Measurements from ENCODE around the gene ELAVL3. TPM values are rescaled to one million over a fixed set of nuclear protein-coding genes. Genes with fewer than 3 reads are reported as not detected.
A peak's percentile ranks its signal among the peaks of the same experiment; 100 is the strongest.
"Not testable (repeated sequence)": the region's sequence is repeated elsewhere in the genome, so short reads cannot be mapped to it uniquely, and the experiment has no call there.

ELAVL3 gene
- total RNA-seq, 1 experiment from 2014 or later = 2.4 TPM

- DNase-seq (ENCODE audit: low spot score) = no peak
- in situ Hi-C loops (cut with HindIII; ENCODE audit: low sequenced_read_pairs) = no loop called here
These were observed 33.2 kb downstream of the ELAVL3 start for GRCh38 chr19:11447347-11448262.

GRCh38 chr19:11446652-11447301 is 34.1 kb downstream of the ELAVL3 start:
- in situ Hi-C loops (cut with HindIII; ENCODE audit: low sequenced_read_pairs) = no loop called here
- peak; percentile 61 for DNase-seq (ENCODE audit: low spot score)

GRCh38 chr19:11446271-11446651 is 34.6 kb downstream of the ELAVL3 start:
- in situ Hi-C loops (cut with HindIII; ENCODE audit: low sequenced_read_pairs) = no loop called here
- DNase-seq (ENCODE audit: low spot score) = no peak

GRCh38 chr19:11445141-11445540 is 35.7 kb downstream of the ELAVL3 start:
- in situ Hi-C loops (cut with HindIII; ENCODE audit: low sequenced_read_pairs) = no loop called here
- DNase-seq (ENCODE audit: low spot score) = no peak

GRCh38 chr19:11444059-11444458 is 36.8 kb downstream of the ELAVL3 start:
- peak; percentile 58 for DNase-seq (ENCODE audit: low spot score)
- in situ Hi-C loops (cut with HindIII; ENCODE audit: low sequenced_read_pairs) = no loop called here

- in situ Hi-C loops (cut with HindIII; ENCODE audit: low sequenced_read_pairs) = no loop called here
- DNase-seq (ENCODE audit: low spot score) = no peak
These were observed 42.9 kb downstream of the ELAVL3 start for GRCh38 chr19:11437955-11438354.

GRCh38 chr19:11435833-11436313 is 45.0 kb downstream of the ELAVL3 start:
- DNase-seq (ENCODE audit: low spot score) = no peak
- in situ Hi-C loops (cut with HindIII; ENCODE audit: low sequenced_read_pairs) = no loop called here

- in situ Hi-C loops (cut with HindIII; ENCODE audit: low sequenced_read_pairs) = no loop called here
- peak; percentile 100 for DNase-seq (ENCODE audit: low spot score)
These were observed 45.6 kb downstream of the ELAVL3 start, which contains the start of the genes ODAD3 and PRKCSH for GRCh38 chr19:11435057-11435832. TSS of gene ODAD3 (minus strand) at chr19:11435121. CDS start at chr19:11435016, 105 bp downstream. TSS of gene PRKCSH (plus strand) at chr19:11435635. CDS start at chr19:11436118, 483 bp downstream.

GRCh38 chr19:11434703-11435056 is 46.2 kb downstream of the ELAVL3 start:
- in situ Hi-C loops (cut with HindIII; ENCODE audit: low sequenced_read_pairs) = no loop called here
- no peak for DNase-seq (ENCODE audit: low spot score)

- in situ Hi-C loops (cut with HindIII; ENCODE audit: low sequenced_read_pairs) = not testable (repeated sequence)
These were observed 47.3 kb downstream of the ELAVL3 start for GRCh38 chr19:11433526-11433925.

GRCh38 chr19:11426656-11427055 is 54.2 kb downstream of the ELAVL3 start:
- DNase-seq (ENCODE audit: low spot score) = no peak
- in situ Hi-C loops (cut with HindIII; ENCODE audit: low sequenced_read_pairs) = no loop called here

More at GRCh38 chr19:11433526-11433925, 47.3 kb downstream of the ELAVL3 start:
- DNase-seq (ENCODE audit: low spot score) = not testable (repeated sequence)

GRCh38 chr19:11425719-11426457 is 55.0 kb downstream of the ELAVL3 start:
- no peak for DNase-seq (ENCODE audit: low spot score)
- in situ Hi-C loops (cut with HindIII; ENCODE audit: low sequenced_read_pairs) = no loop called here

GRCh38 chr19:11423791-11424181 is 57.1 kb downstream of the ELAVL3 start:
- DNase-seq (ENCODE audit: low spot score) = no peak
- in situ Hi-C loops (cut with HindIII; ENCODE audit: low sequenced_read_pairs) = no loop called here

GRCh38 chr19:11423164-11423790 is 57.6 kb downstream of the ELAVL3 start:
- in situ Hi-C loops (cut with HindIII; ENCODE audit: low sequenced_read_pairs) = no loop called here
- no peak for DNase-seq (ENCODE audit: low spot score)

- in situ Hi-C loops (cut with HindIII; ENCODE audit: low sequenced_read_pairs) = no loop called here
- peak; percentile 41 for DNase-seq (ENCODE audit: low spot score)
These were observed 58.4 kb downstream of the ELAVL3 start for GRCh38 chr19:11422163-11423065.

- in situ Hi-C loops (cut with HindIII; ENCODE audit: low sequenced_read_pairs) = no loop called here
- DNase-seq (ENCODE audit: low spot score) = peak; percentile 12
These were observed 59.3 kb downstream of the ELAVL3 start for GRCh38 chr19:11421371-11422098.
